Measurements from ENCODE around the gene EMILIN1.
A peak's percentile ranks its signal among the peaks of the same experiment; 100 is the strongest.
"Not testable (repeated sequence)": the region's sequence is repeated elsewhere in the genome, so short reads cannot be mapped to it uniquely, and the experiment has no call there.

EMILIN1 gene

GRCh38 chr2:27074738-27075565 is 3.5 kb upstream of the EMILIN1 start:
- no peak overlapping the region for H3K4me3 ChIP-seq
- H3K27ac ChIP-seq = peak overlapping the region in 10 of 21 experiments; percentile 7 to 77 (median 42)

GRCh38 chr2:27075566-27075871 is 2.9 kb upstream of the EMILIN1 start:
- H3K27ac ChIP-seq = peak overlapping the region in 7 of 21 experiments; percentile 26 to 77 (median 47)
- H3K4me3 ChIP-seq = not testable (repeated sequence)

GRCh38 chr2:27076323-27076722 is 2.1 kb upstream of the EMILIN1 start:
- no peak overlapping the region for H3K4me3 ChIP-seq
- H3K27ac ChIP-seq = peak overlapping the region in 2 of 21 experiments; percentile 53 to 77

- peak overlapping the region in 5 of 21 experiments; percentile 41 to 87 (median 80) for H3K27ac ChIP-seq
- no peak overlapping the region for H3K4me3 ChIP-seq
These were observed 1.2 kb upstream of the EMILIN1 start for GRCh38 chr2:27077231-27077630.

GRCh38 chr2:27079233-27080139 is 1.1 kb downstream of the EMILIN1 start:
- Histone ChIP-seq H3K4me3 (peak overlapping the region; percentile 21 to 45 (median 35)), H3K27ac (peak overlapping the region in 20 of 21 experiments; percentile 31 to 87 (median 78))

- peak overlapping the region in 16 of 21 experiments; percentile 26 to 87 (median 80) for H3K27ac ChIP-seq
These were observed 1.7 kb downstream of the EMILIN1 start for GRCh38 chr2:27080140-27080469.

GRCh38 chr2:27080603-27080936 is 2.2 kb downstream of the EMILIN1 start:
- Histone ChIP-seq H3K4me3 (peak overlapping the region in 1 of 7 experiments; percentile 41), H3K27ac (peak overlapping the region in 16 of 21 experiments; percentile 26 to 87 (median 76))

More at GRCh38 chr2:27080140-27080469, 1.7 kb downstream of the EMILIN1 start:
- H3K4me3 ChIP-seq = peak overlapping the region in 6 of 7 experiments; percentile 21 to 45 (median 36)

GRCh38 chr2:27081984-27082772 is 3.8 kb downstream of the EMILIN1 start:
- H3K27ac ChIP-seq = peak overlapping the region in 15 of 21 experiments; percentile 1 to 87 (median 75)

GRCh38 chr2:27082773-27083409 is 4.5 kb downstream of the EMILIN1 start:
- H3K27ac ChIP-seq = peak overlapping the region in 3 of 21 experiments; percentile 1 to 78 (median 4)
- H3K4me3 ChIP-seq = no peak overlapping the region

More at GRCh38 chr2:27081984-27082772, 3.8 kb downstream of the EMILIN1 start:
- H3K4me3 ChIP-seq = no peak overlapping the region

- Histone ChIP-seq H3K27ac (peak overlapping the region in 3 of 21 experiments; percentile 18 to 32 (median 27)), H3K4me3 (no peak overlapping the region)
These were observed 5.2 kb downstream of the EMILIN1 start for GRCh38 chr2:27083410-27084296.

GRCh38 chr2:27084297-27085061 is 6.1 kb downstream of the EMILIN1 start:
- H3K4me3 ChIP-seq = no peak overlapping the region

GRCh38 chr2:27085062-27085672 is 6.8 kb downstream of the EMILIN1 start:
- H3K27ac ChIP-seq = peak overlapping the region in 20 of 21 experiments; percentile 80 to 94 (median 87)

More at GRCh38 chr2:27084297-27085061, 6.1 kb downstream of the EMILIN1 start:
- peak overlapping the region in 3 of 21 experiments; percentile 27 to 90 (median 87) for H3K27ac ChIP-seq

GRCh38 chr2:27085673-27086089 is 7.3 kb downstream of the EMILIN1 start:
- peak overlapping the region; percentile 67 to 94 (median 87) for H3K27ac ChIP-seq
- peak overlapping the region; percentile 51 to 83 (median 73) for H3K4me3 ChIP-seq

More at GRCh38 chr2:27085062-27085672, 6.8 kb downstream of the EMILIN1 start:
- peak overlapping the region; percentile 51 to 83 (median 73) for H3K4me3 ChIP-seq

- Histone ChIP-seq H3K4me3 (peak overlapping the region; percentile 51 to 83 (median 73)), H3K27ac (peak overlapping the region; percentile 67 to 94 (median 87))
These were observed 7.8 kb downstream of the EMILIN1 start for GRCh38 chr2:27086090-27086723.

GRCh38 chr2:27086724-27087593 is 8.5 kb downstream of the EMILIN1 start, which contains the start of gene KHK:
KHK (plus strand) TSS chr2:27086772; CDS start chr2:27087260, 488 bp downstream.
- H3K4me3 ChIP-seq = peak within 1 kb of the TSS; percentile 51 to 83 (median 73)
- H3K27ac ChIP-seq = peak within 1 kb of the TSS; percentile 67 to 94 (median 87)

Measured in skin epidermis (tissue), 12 donors.